ENCODE results near the gene LZTS2. TPM values are rescaled to one million over a fixed set of nuclear protein-coding genes. Genes with fewer than 3 reads are reported as not detected.
A peak's percentile ranks its signal among the peaks of the same experiment; 100 is the strongest.

Gene LZTS2
- polyA plus RNA-seq, 1 of the 3 experiments (the other 2 are of a cell fraction): 50.6 TPM

DNA sequence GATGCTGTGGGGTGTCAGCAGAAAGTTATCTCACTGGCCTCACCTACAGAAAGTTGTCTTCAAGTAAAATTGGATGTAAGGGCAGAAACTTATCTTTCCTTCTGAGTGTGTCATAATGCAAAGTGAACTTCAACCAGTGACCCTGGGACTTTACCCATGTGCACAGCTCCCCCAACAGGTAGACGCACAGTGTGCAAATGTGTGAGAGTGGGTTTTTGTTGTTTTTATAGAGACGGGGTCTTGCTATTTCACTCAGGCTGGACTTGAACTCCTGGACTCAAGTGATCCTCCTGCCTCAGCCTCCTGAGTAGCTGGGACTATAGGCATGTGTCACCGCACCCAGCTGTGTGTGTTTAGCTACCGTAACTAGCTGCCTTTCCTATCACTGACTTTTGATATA lies 55.8 kb downstream of the LZTS2 start:
- Histone ChIP-seq H3K4me2 (no peak overlapping the region), H3K4me3 (ENCODE audit: low read depth in 2 of 2, low read length in 1 of 2) (no peak overlapping the region), H3K79me2 (ENCODE audit: insufficient read depth) (peaks cover 72% of the 10 kb centered on the region), H3K27ac (ENCODE audit: low read depth in 2 of 2, low read length in 1 of 2) (no peak overlapping the region), H3K36me3 (replicated peaks in 1 of 2; ENCODE audit: control insufficient read depth in 1 of 2, insufficient read depth in 2 of 2, low read length in 1 of 2) (no peaks in the 10 kb centered on the region), H3F3A (replicated peaks; ENCODE audit: insufficient read depth) (peaks cover 13% of the 10 kb centered on the region), H3K9me2 (no peaks in the 10 kb centered on the region), H3K9me3 (no peaks in the 10 kb centered on the region), H3K27me3 (ENCODE audit: insufficient read depth) (no peaks in the 10 kb centered on the region), H3K9ac (no peak overlapping the region), H3K4me1 (ENCODE audit: control insufficient read depth in 1 of 2, insufficient read depth in 2 of 2, low read depth in 1 of 2, low read length in 1 of 2) (peaks cover 8 to 9% of the 10 kb centered on the region in 2 experiments; a peak in 2 of 4 replicates), H4K20me1 (ENCODE audit: insufficient read depth) (no peaks in the 10 kb centered on the region), H2AFZ (ENCODE audit: low read depth) (no peak overlapping the region)
- TF ChIP-seq RAD21 (IDR thresholded peaks at IDR 0.05; ENCODE audit: low read length): peak; percentile 40
- TF ChIP-seq, protein P1, sequence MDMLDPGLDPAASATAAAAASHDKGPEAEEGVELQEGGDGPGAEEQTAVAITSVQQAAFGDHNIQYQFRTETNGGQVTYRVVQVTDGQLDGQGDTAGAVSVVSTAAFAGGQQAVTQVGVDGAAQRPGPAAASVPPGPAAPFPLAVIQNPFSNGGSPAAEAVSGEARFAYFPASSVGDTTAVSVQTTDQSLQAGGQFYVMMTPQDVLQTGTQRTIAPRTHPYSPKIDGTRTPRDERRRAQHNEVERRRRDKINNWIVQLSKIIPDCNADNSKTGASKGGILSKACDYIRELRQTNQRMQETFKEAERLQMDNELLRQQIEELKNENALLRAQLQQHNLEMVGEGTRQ (IDR thresholded peaks at IDR 0.05; ENCODE audit: borderline replicate concordance, low read depth, low read length): no peak
- CTCF ChIA-PET: interaction anchor here (0.6 to 18.9 kb wide), 13 partner anchors 9 to 85 kb away, joined by 3 to 234 read pairs (median 4); no protein-coding TSS in a partner anchor
- POLR2A ChIA-PET: interaction anchor here (1.8 kb wide), 1 partner anchor 12 kb away, joined by 5 read pairs; no protein-coding TSS in a partner anchor
- 98% methylated on average over 3 of the region's 4 CpGs for WGBS (ENCODE audit: low lambda C conversion rate)
- DNase-seq: no peak

DNA sequence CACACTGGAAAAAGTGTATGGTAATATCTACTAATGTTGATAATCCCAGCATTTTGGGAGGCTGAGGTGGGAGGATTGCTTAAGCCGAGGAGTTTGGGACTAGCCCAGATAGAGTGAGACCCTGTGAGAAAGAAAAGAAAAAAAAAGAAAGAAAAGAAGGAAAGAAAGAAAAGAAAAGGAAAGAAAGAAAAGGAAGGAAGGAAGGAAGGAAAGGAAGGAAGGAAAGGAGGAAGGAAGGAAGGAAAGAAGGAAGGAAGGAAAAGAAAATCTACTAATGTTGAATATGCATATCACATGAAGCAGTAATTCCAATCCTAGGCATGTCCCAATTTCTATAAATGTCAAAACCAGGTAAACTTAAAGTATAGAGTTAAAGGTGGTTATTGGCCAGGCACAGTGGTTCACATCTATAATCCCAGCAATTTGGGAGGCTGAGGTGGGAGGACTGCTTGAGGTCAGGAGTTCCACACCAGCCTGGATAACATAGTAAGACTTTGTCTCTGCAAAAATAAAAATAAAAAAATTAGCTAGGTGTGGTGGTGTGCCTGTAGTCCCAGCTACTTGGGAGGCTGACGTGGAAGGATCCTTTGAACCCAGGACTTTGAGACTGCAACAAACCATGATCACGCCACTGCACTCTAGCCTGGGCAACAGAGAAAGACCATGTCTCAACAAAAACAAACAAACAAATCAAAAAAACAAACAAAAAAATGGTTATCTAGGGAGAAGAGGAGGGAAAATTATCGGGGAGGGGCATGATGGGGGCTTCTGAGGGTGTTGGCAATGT lies 57.0 kb downstream of the LZTS2 start:
- ChIA-PET CTCF (interaction anchor here (1.2 to 18.9 kb wide), 11 partner anchors 10 to 84 kb away, joined by 3 to 234 read pairs (median 15); partner anchors contain the start of genes PDZD7 and SFXN3), POLR2A (interaction anchor here (1.6 kb wide), 1 partner anchor 14 kb away, joined by 8 read pairs; no protein-coding TSS in a partner anchor)
- Histone ChIP-seq H3K36me3 (replicated peaks in 1 of 2; ENCODE audit: control insufficient read depth in 1 of 2, insufficient read depth in 2 of 2, low read length in 1 of 2) (no peaks in the 10 kb centered on the region), H3K4me2 (no peak overlapping the region), H4K20me1 (ENCODE audit: insufficient read depth) (no peaks in the 10 kb centered on the region), H3K27ac (ENCODE audit: low read depth in 2 of 2, low read length in 1 of 2) (no peak overlapping the region), H3K9me3 (no peaks in the 10 kb centered on the region), H3K79me2 (ENCODE audit: insufficient read depth) (peaks cover 73% of the 10 kb centered on the region), H3K4me1 (ENCODE audit: control insufficient read depth in 1 of 2, insufficient read depth in 2 of 2, low read depth in 1 of 2, low read length in 1 of 2) (peaks cover 8 to 13% of the 10 kb centered on the region in 2 experiments; a peak in 3 of 4 replicates), H3K9ac (no peak overlapping the region), H2AFZ (ENCODE audit: low read depth) (no peak overlapping the region), H3F3A (replicated peaks; ENCODE audit: insufficient read depth) (peaks cover 14% of the 10 kb centered on the region), H3K9me2 (no peaks in the 10 kb centered on the region), H3K27me3 (ENCODE audit: insufficient read depth) (no peaks in the 10 kb centered on the region), H3K4me3 (ENCODE audit: low read depth in 2 of 2, low read length in 1 of 2) (no peak overlapping the region)
- no peak for TF ChIP-seq JUND (IDR thresholded peaks at IDR 0.05)
- no peak for TF ChIP-seq FOXJ3 (CRISPR knock-in tag; IDR thresholded peaks at IDR 0.05)
- TF ChIP-seq, protein P2, sequence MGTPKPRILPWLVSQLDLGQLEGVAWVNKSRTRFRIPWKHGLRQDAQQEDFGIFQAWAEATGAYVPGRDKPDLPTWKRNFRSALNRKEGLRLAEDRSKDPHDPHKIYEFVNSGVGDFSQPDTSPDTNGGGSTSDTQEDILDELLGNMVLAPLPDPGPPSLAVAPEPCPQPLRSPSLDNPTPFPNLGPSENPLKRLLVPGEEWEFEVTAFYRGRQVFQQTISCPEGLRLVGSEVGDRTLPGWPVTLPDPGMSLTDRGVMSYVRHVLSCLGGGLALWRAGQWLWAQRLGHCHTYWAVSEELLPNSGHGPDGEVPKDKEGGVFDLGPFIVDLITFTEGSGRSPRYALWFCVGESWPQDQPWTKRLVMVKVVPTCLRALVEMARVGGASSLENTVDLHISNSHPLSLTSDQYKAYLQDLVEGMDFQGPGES (IDR thresholded peaks at IDR 0.05; ENCODE audit: low read depth, low read length): no peak
- no peak for TF ChIP-seq EP300 (IDR thresholded peaks at IDR 0.05; ENCODE audit: borderline replicate concordance in 1 of 2, low read depth in 1 of 2, low read length in 1 of 2)
- DNase-seq: no peak
- 97% methylated on average over 4 of the region's 4 CpGs for WGBS (ENCODE audit: low lambda C conversion rate)

Small RNAs within 50 kb of the gene (small RNA-seq; reads per million reads assigned to genes)
- gene MIR608: 0 to 0.21 (median 0) reads per million in 7 experiments

Other genes starting within 250 kb of the LZTS2 start
- gene SLF2, start 86.8 kb upstream of the LZTS2 start, polyA plus RNA-seq (2012; rRNA removed): 6.3 and 7.5 TPM in 2 replicates
- 15.0 and 16.2 TPM in 2 replicates for gene SEMA4G, start 30.3 kb upstream of the LZTS2 start, polyA plus RNA-seq (2012; rRNA removed)
- gene MRPL43, start 12.3 kb upstream of the LZTS2 start, polyA plus RNA-seq (2012; rRNA removed): 173 and 208 TPM in 2 replicates
- 16.4 and 20.0 TPM in 2 replicates for gene TWNK, start 12.3 kb upstream of the LZTS2 start, polyA plus RNA-seq (2012; rRNA removed)
- 1.9 and 2.3 TPM in 2 replicates for gene PDZD7, start 31.3 kb downstream of the LZTS2 start, polyA plus RNA-seq (2012; rRNA removed)
- 142 and 229 TPM in 2 replicates for gene SFXN3, start 31.4 kb downstream of the LZTS2 start, polyA plus RNA-seq (2012; rRNA removed)
- gene KAZALD1, start 62.2 kb downstream of the LZTS2 start, polyA plus RNA-seq (2012; rRNA removed): 1.9 and 3.0 TPM in 2 replicates
- gene TLX1, start 131.5 kb downstream of the LZTS2 start, polyA plus RNA-seq (2012; rRNA removed): 0.02 TPM in 1 of 2 replicates, not detected in the other
- gene LBX1, start 229.7 kb downstream of the LZTS2 start, polyA plus RNA-seq (2012; rRNA removed): not detected in 2 replicates

Measured in SK-N-SH (cell line).